A549 (cell line): ENCODE measurements around the gene SLC39A11. TPM values are rescaled to one million over a fixed set of nuclear protein-coding genes. Genes with fewer than 3 reads are reported as not detected.

Experiments
- ATAC-seq, 2 experiments: fragments of 200-7000 bp in 1 of 2; fragments of >200 bp in 1 of 2; cut with Nextera tagmentation in 1 of 2; cut with Tn5 transposase in 1 of 2; 3 replicates each; pipeline versions ENCODE4 v1.8.0 to v1.9.1; 2018 to 2020; ENCODE audit warnings: mild to moderate bottlenecking in 1 of 2, moderate library complexity in 1 of 2
- CTCF ChIA-PET: fragments of 300-600 bp; sonication (Branson Sonifier 250); formaldehyde crosslinking; extraction: SDS; loops from one replicate; lab custom pipeline; 2021; ENCODE audit warnings: antibody characterized with exemption, inconsistent platforms; lab: Yijun Ruan, JAX
- POLR2A ChIA-PET: fragments of 350-600 bp; formaldehyde crosslinking; extraction: SDS; loops from one replicate; lab custom pipeline; 2021; ENCODE audit warnings: antibody characterized with exemption, inconsistent platforms; lab: Yijun Ruan, JAX
- DNase-seq, 2 experiments: peaks; one replicate each; pipeline versions ENCODE4 v3.0.0 to v3.0.0-alpha.2; 2011 to 2016; ENCODE audit warnings: low read depth in 1 of 2, low spot score in 1 of 2
- FAIRE-seq: peaks from 2 replicates; lab custom pipeline; 2011; peaks lifted over from hg19 to GRCh38; lab: Jason Lieb, UNC
- H3K27ac ChIP-seq, 2 experiments: fragments of >200 bp; sonication (Bioruptor Twin); formaldehyde crosslinking; 3 replicates each; pipeline ENCODE4 v1.5.1; 2016 to 2017
- H3K4me1 ChIP-seq: fragments of >200 bp; sonication (Bioruptor Twin); formaldehyde crosslinking; 3 replicates; pipeline ENCODE4 v1.6.1; 2016
- H3K4me2 ChIP-seq: fragments of >200 bp; sonication (Bioruptor Twin); formaldehyde crosslinking; 3 replicates; pipeline ENCODE4 v1.6.1; 2016
- H3K4me3 ChIP-seq: fragments of >200 bp; sonication (Bioruptor Twin); formaldehyde crosslinking; 3 replicates; pipeline ENCODE4 v1.5.1; 2016
- H3K9me3 ChIP-seq: fragments of >200 bp; sonication (Bioruptor Twin); formaldehyde crosslinking; 3 replicates; pipeline ENCODE4 v1.6.1; 2016
- CEBPB ChIP-seq, 2 experiments: fragments of >200 bp in 1 of 2; sonication (Bioruptor Twin) in 1 of 2; formaldehyde crosslinking in 1 of 2; IDR thresholded peaks; 2 replicates each; pipeline ENCODE4 v1.6.1; 2012 to 2016
- CTCF ChIP-seq: fragments of >200 bp; sonication (Bioruptor Twin); formaldehyde crosslinking; IDR thresholded peaks from 3 replicates; pipeline ENCODE4 v1.5.1; 2016
- EHF ChIP-seq: fragments of 250-450 bp; sonication (Bioruptor Pico); IDR thresholded peaks from 2 replicates; pipeline ENCODE4 v1.5.0; 2020; ENCODE audit warnings: mild to moderate bottlenecking
- FOSL2 ChIP-seq, 2 experiments: fragments of 450-650 bp in 1 of 2; fragments of >200 bp in 1 of 2; sonication (Bioruptor Twin) in 1 of 2; formaldehyde crosslinking; IDR thresholded peaks; 2 replicates each; pipeline versions ENCODE4 v1.5.0 to v1.6.1; 2016 to 2020; ENCODE audit warnings: mild to moderate bottlenecking in 1 of 2, moderate library complexity in 1 of 2
- FOXS1 ChIP-seq: fragments of 250-450 bp; sonication (Bioruptor Pico); IDR thresholded peaks from 2 replicates; pipeline ENCODE4 v1.5.0; 2020; ENCODE audit warnings: mild to moderate bottlenecking, moderate library complexity
- GATA3 ChIP-seq: IDR thresholded peaks from 2 replicates; pipeline ENCODE4 v1.6.1; 2012; ENCODE audit warnings: borderline replicate concordance
- HES2 ChIP-seq: fragments of >200 bp; sonication (Bioruptor Twin); formaldehyde crosslinking; IDR thresholded peaks from 2 replicates; pipeline ENCODE4 v1.6.1; 2016
- HOXA7 ChIP-seq: fragments of 250-450 bp; sonication (Bioruptor Pico); IDR thresholded peaks from 2 replicates; pipeline ENCODE4 v1.5.0; 2020; ENCODE audit warnings: mild to moderate bottlenecking, moderate library complexity
- JUN ChIP-seq, 2 experiments: fragments of >200 bp; sonication (Bioruptor Twin); formaldehyde crosslinking; IDR thresholded peaks; 2 replicates in 1 of 2; 3 replicates in 1 of 2; pipeline ENCODE4 v1.6.1; 2016 to 2017
- KDM5A ChIP-seq: fragments of 200-600 bp; sonication (generic); IDR thresholded peaks from 2 replicates; pipeline ENCODE4 v1.6.1; 2016; ENCODE audit warnings: antibody characterized with exemption, mild to moderate bottlenecking
- MAZ ChIP-seq: fragments of 150-350 bp; IDR thresholded peaks from 2 replicates; pipeline ENCODE4 v1.6.1; 2014; ENCODE audit warnings: antibody characterized with exemption, low read depth, low read length, borderline replicate concordance
- RAD21 ChIP-seq, 2 experiments: fragments of >200 bp in 1 of 2; sonication (Bioruptor Twin) in 1 of 2; formaldehyde crosslinking in 1 of 2; IDR thresholded peaks in 1 of 2; conservative IDR thresholded peaks in 1 of 2; 2 replicates in 1 of 2; 3 replicates in 1 of 2; pipeline ENCODE4 v1.6.1; 2012 to 2018; ENCODE audit warnings: inconsistent platforms in 1 of 2
- RCOR1 ChIP-seq: fragments of 150-350 bp; IDR thresholded peaks from 2 replicates; pipeline ENCODE4 v1.6.1; 2014; ENCODE audit warnings: antibody characterized with exemption, low read length, low read depth
- REST ChIP-seq: fragments of 200-600 bp; sonication (generic); IDR thresholded peaks from 2 replicates; pipeline ENCODE4 v1.6.1; 2016; ENCODE audit warnings: antibody characterized with exemption, mild to moderate bottlenecking, moderate library complexity
- SMC3 ChIP-seq: fragments of >200 bp; sonication (Bioruptor Twin); formaldehyde crosslinking; IDR thresholded peaks from 3 replicates; pipeline ENCODE4 v1.6.1; 2018; ENCODE audit warnings: inconsistent platforms
- TFCP2L1 ChIP-seq: fragments of 250-450 bp; sonication (Bioruptor Pico); IDR thresholded peaks from 2 replicates; pipeline ENCODE4 v1.5.0; 2021; ENCODE audit warnings: mild to moderate bottlenecking
- TP53 ChIP-seq: fragments of 250-450 bp; sonication (Bioruptor Pico); IDR thresholded peaks from 2 replicates; pipeline ENCODE4 v1.5.0; 2021; ENCODE audit warnings: mild to moderate bottlenecking, moderate library complexity
- USF2 ChIP-seq: fragments of 450-650 bp; IDR thresholded peaks from 2 replicates; pipeline ENCODE4 v1.6.1; 2014; ENCODE audit warnings: antibody characterized with exemption
- WGBS: methylation state at CpG from one replicate; pipeline ENCODE4 v1.1.6; 2017; ENCODE audit errors: missing lambda C conversion rate; 5-methylcytosine and 5-hydroxymethylcytosine counted together
- polyA plus RNA-seq, 4 experiments: library from polyadenylated mRNA; depleted of rRNA in 3 of 4; stranded (reverse); fragments of >200 nt; fragmentation: RNase III in 1 of 4; extraction: RNeasy Plus Mini Kit Qiagen cat#74134 plus additional on column Dnase treatment in 1 of 4; gene quantifications; 2 replicates in 3 of 4; 3 replicates in 1 of 4; pipeline ENCODE4 v1.2.3, GENCODE V29; 2011 to 2017
- TF ChIP-seq, protein P1 (sequence below): IDR thresholded peaks from 2 replicates; pipeline ENCODE4 v1.6.1; 2012
- TF ChIP-seq, protein P2 (sequence below): fragments of 150-350 bp; IDR thresholded peaks from 2 replicates; pipeline ENCODE4 v1.6.1; 2014; ENCODE audit warnings: low read depth, mild to moderate bottlenecking, low read length

Gene SLC39A11
- polyA plus RNA-seq, 2 of the 4 experiments (the other 2 are of a cell fraction) = 18.4 to 25.2 TPM

- WGBS = 22% methylated on average over 10 of the region's 10 CpGs
- Histone ChIP-seq H3K9me3 (no peaks in the 10 kb centered on the region), H3K27ac (peak overlapping the region; percentile 11 to 61; a peak in 3 of 6 replicates), H3K4me3 (no peak overlapping the region), H3K4me1 (peaks cover 20% of the 10 kb centered on the region), H3K4me2 (peak overlapping the region; percentile 9; the same call in 1 of the 3 replicates)
- POLR2A ChIA-PET = interaction anchor here (0.7 to 3.0 kb wide), 6 partner anchors 9 to 166 kb away, joined by 3 to 12 read pairs (median 4); no protein-coding TSS in a partner anchor
- FAIRE-seq (no peak), ATAC-seq (peak; percentile 85 to 86), DNase-seq (peak; percentile 72 to 83)
- no peak for TF ChIP-seq FOSL2 (IDR thresholded peaks at IDR 0.05)
- TF ChIP-seq FOSL2 (CRISPR knock-in tag; IDR thresholded peaks at IDR 0.05) = peak; percentile 12; the same call in 1 of the 2 replicates
- peak; percentile 95 to 96 for TF ChIP-seq RAD21 (conservative IDR thresholded peaks at IDR 0.05 in 1 of 2, IDR thresholded peaks at IDR 0.05 in 1 of 2)
- TF ChIP-seq TFCP2L1 (CRISPR knock-in tag) = 0 out of 2 replicates have a peak, but pooled peaks have one; percentile 31
- no peak for TF ChIP-seq MAZ
- peak; percentile 96 for TF ChIP-seq SMC3
- TF ChIP-seq CTCF = peak; percentile 97
- TF ChIP-seq, protein P1, sequence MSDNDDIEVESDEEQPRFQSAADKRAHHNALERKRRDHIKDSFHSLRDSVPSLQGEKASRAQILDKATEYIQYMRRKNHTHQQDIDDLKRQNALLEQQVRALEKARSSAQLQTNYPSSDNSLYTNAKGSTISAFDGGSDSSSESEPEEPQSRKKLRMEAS = peak; percentile 68
- TF ChIP-seq REST = peak; percentile 87
- no peak for TF ChIP-seq USF2
- CTCF ChIA-PET = interaction anchor here (0.6 to 22.2 kb wide), 101 partner anchors 10 to 1455 kb away, joined by 3 to 578 read pairs (median 5); partner anchors contain the start of genes COG1 and SSTR2
These were observed 366.9 kb downstream of the SLC39A11 start for GRCh38 chr17:72725433-72726068.

- H3K27ac ChIP-seq = peak overlapping the region; percentile 21 to 47; a peak in 4 of 6 replicates
- CTCF ChIA-PET = interaction anchor here (0.6 to 22.2 kb wide), 23 partner anchors 9 to 646 kb away, joined by 3 to 578 read pairs (median 31); partner anchors contain the start of genes COG1 and SSTR2
These were observed 368.2 kb downstream of the SLC39A11 start for GRCh38 chr17:72724267-72724666.

DNA sequence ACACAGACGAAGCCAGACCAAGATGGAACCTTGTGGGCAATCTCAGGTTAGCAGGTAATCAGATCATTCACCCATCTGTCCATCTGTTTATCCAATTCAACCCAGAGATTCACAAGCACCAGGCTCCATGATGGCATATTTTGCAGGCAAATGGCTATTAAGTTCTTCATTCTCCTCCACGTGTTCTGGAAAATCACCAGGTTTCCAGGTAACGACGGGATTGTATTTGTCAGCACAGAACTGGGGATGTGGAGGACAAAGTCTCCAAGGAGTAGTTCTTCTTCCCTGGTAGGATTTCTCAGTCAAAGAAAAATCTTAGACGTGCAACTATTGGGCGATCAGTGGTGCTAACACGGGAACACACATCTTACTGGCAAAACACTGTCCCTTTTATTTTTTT, 368.8 kb downstream of the SLC39A11 start:
- no peak overlapping the region for H3K4me2 ChIP-seq
- WGBS = 96% methylated on average over 7 of the region's 7 CpGs
- DNase-seq (no peak), FAIRE-seq (no peak)
- peaks cover 20% of the 10 kb centered on the region for H3K4me1 ChIP-seq
- peak overlapping the region; percentile 21 to 47; a peak in 2 of 6 replicates for H3K27ac ChIP-seq
- H3K9me3 ChIP-seq = no peaks in the 10 kb centered on the region
- POLR2A ChIA-PET = no interaction called here
- TF ChIP-seq HES2 = no peak
- TF ChIP-seq TP53 (CRISPR knock-in tag) = no peak
- no peak for TF ChIP-seq GATA3
- TF ChIP-seq EHF (CRISPR knock-in tag) = no peak
- no peak for TF ChIP-seq JUN (IDR thresholded peaks at IDR 0.05)
- TF ChIP-seq TFCP2L1 (CRISPR knock-in tag) = no peak
- no peak for TF ChIP-seq USF2
- no peak for TF ChIP-seq FOXS1
- no peak for TF ChIP-seq KDM5A
- no peak for TF ChIP-seq RCOR1
- TF ChIP-seq CEBPB (IDR thresholded peaks at IDR 0.05) = no peak
- TF ChIP-seq SMC3 = no peak
- TF ChIP-seq, protein P2, sequence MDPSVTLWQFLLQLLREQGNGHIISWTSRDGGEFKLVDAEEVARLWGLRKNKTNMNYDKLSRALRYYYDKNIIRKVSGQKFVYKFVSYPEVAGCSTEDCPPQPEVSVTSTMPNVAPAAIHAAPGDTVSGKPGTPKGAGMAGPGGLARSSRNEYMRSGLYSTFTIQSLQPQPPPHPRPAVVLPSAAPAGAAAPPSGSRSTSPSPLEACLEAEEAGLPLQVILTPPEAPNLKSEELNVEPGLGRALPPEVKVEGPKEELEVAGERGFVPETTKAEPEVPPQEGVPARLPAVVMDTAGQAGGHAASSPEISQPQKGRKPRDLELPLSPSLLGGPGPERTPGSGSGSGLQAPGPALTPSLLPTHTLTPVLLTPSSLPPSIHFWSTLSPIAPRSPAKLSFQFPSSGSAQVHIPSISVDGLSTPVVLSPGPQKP = no peak
- no peak for TF ChIP-seq HOXA7
- TF ChIP-seq, all 56 proteins: peak for 0
- CTCF ChIA-PET = interaction anchor here (1.6 to 22.2 kb wide), 16 partner anchors 8 to 647 kb away, joined by 5 to 578 read pairs (median 68); partner anchors contain the start of genes COG1 and SSTR2
- H3K4me3 ChIP-seq = no peak overlapping the region
- ATAC-seq = no peak

More at GRCh38 chr17:72724267-72724666, 368.2 kb downstream of the SLC39A11 start:
- DNase-seq (no peak), ATAC-seq (no peak), FAIRE-seq (no peak)
- Histone ChIP-seq H3K9me3 (no peaks in the 10 kb centered on the region), H3K4me1 (peaks cover 20% of the 10 kb centered on the region), H3K4me3 (no peak overlapping the region), H3K4me2 (no peak overlapping the region)
- WGBS = 93% methylated on average over 2 of the region's 2 CpGs
- TF ChIP-seq RAD21 (conservative IDR thresholded peaks at IDR 0.05 in 1 of 2, IDR thresholded peaks at IDR 0.05 in 1 of 2) (0 out of 5 replicates have a peak, but pooled peaks of 1 of the 2 experiments have one; percentile 1), GATA3 (no peak)
- POLR2A ChIA-PET = interaction anchor here (1.2 to 3.0 kb wide), 2 partner anchors 131 to 167 kb away, joined by 4 to 12 read pairs; no protein-coding TSS in a partner anchor
